Measurements from ENCODE around the gene KDELR3. TPM values are rescaled to one million over a fixed set of nuclear protein-coding genes. Genes with fewer than 3 reads are reported as not detected.

Gene KDELR3
- polyA plus RNA-seq, 3 donors, result not detected

- no peak for DNase-seq
- H3K4me3 ChIP-seq (replicated peaks in 1 of 3; ENCODE audit: low read depth in 2 of 3, low read length in 3 of 3), result no peak overlapping the region
These were observed 17.6 kb upstream of the KDELR3 start for GRCh38 chr22:38450234-38450797.

DNA sequence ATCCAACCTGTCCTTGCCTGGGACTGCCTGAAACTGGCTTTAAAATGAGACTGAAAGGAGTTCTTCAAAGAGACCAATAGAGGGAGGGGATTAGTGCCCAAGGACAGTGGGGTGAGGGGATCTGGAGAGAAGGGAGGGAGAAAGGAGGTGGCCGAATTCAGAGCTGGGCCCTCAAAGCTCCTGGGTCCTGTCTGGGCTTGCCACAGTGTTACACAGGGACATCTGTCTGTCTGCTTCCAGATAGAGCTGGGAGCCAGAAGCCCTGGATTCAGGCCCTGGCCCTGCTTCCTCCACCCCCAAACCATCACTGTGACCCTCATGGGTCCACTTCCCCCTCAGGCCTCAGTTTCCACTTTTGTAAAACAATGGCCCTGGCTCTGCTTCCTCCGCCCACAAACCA, 16.5 kb upstream of the KDELR3 start:
- Histone ChIP-seq H3K9ac (ENCODE audit: insufficient read depth, low read length, poor library complexity, severe bottlenecking) (no peak overlapping the region), H3K9me3 (replicated peaks in 1 of 2; ENCODE audit: control insufficient read depth in 1 of 2, insufficient read depth in 1 of 2, low read length in 2 of 2) (peaks cover 0 to 17% of the 10 kb centered on the region in 2 donors), H4K20me1 (ENCODE audit: insufficient read depth, low read length) (peaks cover 6% of the 10 kb centered on the region), H2AFZ (ENCODE audit: insufficient read depth, low read depth, low read length, poor library complexity, severe bottlenecking) (no peak overlapping the region), H3K79me2 (ENCODE audit: insufficient read depth, low read length) (no peaks in the 10 kb centered on the region), H3K4me3 (replicated peaks in 1 of 3; ENCODE audit: low read depth in 2 of 3, low read length in 3 of 3) (no peak overlapping the region), H3K36me3 (replicated peaks in 1 of 2; ENCODE audit: control insufficient read depth in 1 of 2, insufficient read depth in 2 of 2, low read length in 2 of 2) (no peaks in the 10 kb centered on the region), H3K4me2 (replicated peaks; ENCODE audit: extremely low read depth, low read length, poor library complexity, severe bottlenecking) (no peak overlapping the region), H3K4me1 (ENCODE audit: control insufficient read depth in 1 of 2, insufficient read depth in 2 of 2, low read length in 2 of 2) (peaks cover 3 to 6% of the 10 kb centered on the region in 2 donors), H3K27ac (ENCODE audit: low read depth in 1 of 2, low read length in 2 of 2) (no peak overlapping the region), H3K27me3 (ENCODE audit: control insufficient read depth in 2 of 2, insufficient read depth in 2 of 2, low read length in 2 of 2) (peaks cover 24 to 62% of the 10 kb centered on the region in 2 donors)
- Mint-ChIP-seq H3K9me3 (peaks cover 0 to 11% (median 7%) of the 10 kb centered on the region in 7 donors), H3K27me3 (ENCODE audit: low read depth in 3 of 3) (peaks cover 50 to 76% (median 67%) of the 10 kb centered on the region in 3 donors), H3K27ac (no peak overlapping the region), H3K4me3 (peak overlapping the region in 1 of 2 donors; percentile 52), H3K4me1 (peaks cover 7% of the 10 kb centered on the region), H3K36me3 (peaks cover 3 to 4% of the 10 kb centered on the region in 2 donors)
- intact Hi-C loops (cut with micrococcal nuclease), result no loop called here
- TF ChIP-seq, protein P1, sequence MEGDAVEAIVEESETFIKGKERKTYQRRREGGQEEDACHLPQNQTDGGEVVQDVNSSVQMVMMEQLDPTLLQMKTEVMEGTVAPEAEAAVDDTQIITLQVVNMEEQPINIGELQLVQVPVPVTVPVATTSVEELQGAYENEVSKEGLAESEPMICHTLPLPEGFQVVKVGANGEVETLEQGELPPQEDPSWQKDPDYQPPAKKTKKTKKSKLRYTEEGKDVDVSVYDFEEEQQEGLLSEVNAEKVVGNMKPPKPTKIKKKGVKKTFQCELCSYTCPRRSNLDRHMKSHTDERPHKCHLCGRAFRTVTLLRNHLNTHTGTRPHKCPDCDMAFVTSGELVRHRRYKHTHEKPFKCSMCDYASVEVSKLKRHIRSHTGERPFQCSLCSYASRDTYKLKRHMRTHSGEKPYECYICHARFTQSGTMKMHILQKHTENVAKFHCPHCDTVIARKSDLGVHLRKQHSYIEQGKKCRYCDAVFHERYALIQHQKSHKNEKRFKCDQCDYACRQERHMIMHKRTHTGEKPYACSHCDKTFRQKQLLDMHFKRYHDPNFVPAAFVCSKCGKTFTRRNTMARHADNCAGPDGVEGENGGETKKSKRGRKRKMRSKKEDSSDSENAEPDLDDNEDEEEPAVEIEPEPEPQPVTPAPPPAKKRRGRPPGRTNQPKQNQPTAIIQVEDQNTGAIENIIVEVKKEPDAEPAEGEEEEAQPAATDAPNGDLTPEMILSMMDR (IDR thresholded peaks at IDR 0.05), result no peak
- DNase-seq, result no peak
- 100% methylated on average over 2 of the region's 2 CpGs for WGBS (ENCODE audit: insufficient coverage)

More at GRCh38 chr22:38450234-38450797, 17.6 kb upstream of the KDELR3 start:
- peaks cover under 1 to 3% of the 10 kb centered on the region in 2 donors for H3K4me1 ChIP-seq (ENCODE audit: control insufficient read depth in 1 of 2, insufficient read depth in 2 of 2, low read length in 2 of 2)
- H3K9me3 ChIP-seq (replicated peaks in 1 of 2; ENCODE audit: control insufficient read depth in 1 of 2, insufficient read depth in 1 of 2, low read length in 2 of 2), result peaks cover 0 to 15% of the 10 kb centered on the region in 2 donors
- peaks cover 2 to 4% of the 10 kb centered on the region in 2 donors for H3K36me3 Mint-ChIP-seq
- peaks cover 7% of the 10 kb centered on the region for H3K4me1 Mint-ChIP-seq
- peaks cover 19 to 57% of the 10 kb centered on the region in 2 donors for H3K27me3 ChIP-seq (ENCODE audit: control insufficient read depth in 2 of 2, insufficient read depth in 2 of 2, low read length in 2 of 2)
- 65% methylated on average over 10 of the region's 11 CpGs for WGBS (ENCODE audit: insufficient coverage)
- peaks cover 0 to 6% (median 4%) of the 10 kb centered on the region in 7 donors for H3K9me3 Mint-ChIP-seq
- no peak overlapping the region for H2AFZ ChIP-seq (ENCODE audit: insufficient read depth, low read depth, low read length, poor library complexity, severe bottlenecking)
- no peaks in the 10 kb centered on the region for H3K36me3 ChIP-seq (replicated peaks in 1 of 2; ENCODE audit: control insufficient read depth in 1 of 2, insufficient read depth in 2 of 2, low read length in 2 of 2)
- H3K27ac Mint-ChIP-seq, result no peak overlapping the region
- peaks cover 6% of the 10 kb centered on the region for H4K20me1 ChIP-seq (ENCODE audit: insufficient read depth, low read length)
- peak overlapping the region in 1 of 2 donors; percentile 41 for H3K4me3 Mint-ChIP-seq
- H3K27me3 Mint-ChIP-seq (ENCODE audit: low read depth in 3 of 3), result peaks cover 46 to 66% (median 62%) of the 10 kb centered on the region in 3 donors
- H3K79me2 ChIP-seq (ENCODE audit: insufficient read depth, low read length), result no peaks in the 10 kb centered on the region
- TF ChIP-seq, protein P1 (IDR thresholded peaks at IDR 0.05), result no peak
- no peak overlapping the region for H3K27ac ChIP-seq (ENCODE audit: low read depth in 1 of 2, low read length in 2 of 2)
- no peak overlapping the region for H3K4me2 ChIP-seq (replicated peaks; ENCODE audit: extremely low read depth, low read length, poor library complexity, severe bottlenecking)
- intact Hi-C loops (cut with micrococcal nuclease), result no loop called here
- no peak overlapping the region for H3K9ac ChIP-seq (ENCODE audit: insufficient read depth, low read length, poor library complexity, severe bottlenecking)
